NB4 (cell line): ENCODE measurements around the gene FIBCD1.

Experiments
- DNase-seq: peaks from one replicate; pipeline ENCODE4 v3.0.0; 2010; ENCODE audit warnings: low read depth
- H3K4me3 ChIP-seq: one replicate; pipeline ENCODE4 v1.5.1; 2011; ENCODE audit warnings: mild to moderate bottlenecking, low read depth, low read length, moderate library complexity
- CTCF ChIP-seq: IDR thresholded peaks from one replicate; pipeline ENCODE4 v1.5.1; 2012; ENCODE audit warnings: low read depth, low read length
- MAX ChIP-seq: IDR thresholded peaks from 2 replicates; pipeline ENCODE4 v1.6.1; 2011; ENCODE audit warnings: low read depth, low read length
- MYC ChIP-seq: IDR thresholded peaks from 2 replicates; pipeline ENCODE4 v1.6.1; 2011; ENCODE audit warnings: low read depth, low read length
- POLR2A ChIP-seq: IDR thresholded peaks from 2 replicates; pipeline ENCODE4 v1.6.1; 2011; ENCODE audit warnings: mild to moderate bottlenecking; ENCODE audit not compliant: insufficient read length; ENCODE audit errors: extremely low read depth

FIBCD1 gene

GRCh38 chr9:130940693-130941576 is 1.9 kb upstream of the FIBCD1 start:
- no peak overlapping the region for H3K4me3 ChIP-seq
- TF ChIP-seq MYC (no peak), CTCF (peak; percentile 87), MAX (no peak), POLR2A (no peak)
- peak; percentile 59 for DNase-seq

GRCh38 chr9:130940027-130940549 is 1.0 kb upstream of the FIBCD1 start:
- no peak for TF ChIP-seq MAX
- no peak for TF ChIP-seq CTCF
- no peak for TF ChIP-seq MYC
- no peak for TF ChIP-seq POLR2A
- no peak overlapping the region for H3K4me3 ChIP-seq
- DNase-seq = no peak

- DNase-seq = peak; percentile 55
- TF ChIP-seq POLR2A (no peak), CTCF (no peak), MAX (no peak), MYC (no peak)
- no peak overlapping the region for H3K4me3 ChIP-seq
Observed at GRCh38 chr9:130939405-130940026, 469 bp upstream of the FIBCD1 start.

GRCh38 chr9:130938184-130938651 is 829 bp downstream of the FIBCD1 start:
- H3K4me3 ChIP-seq = no peak overlapping the region
- DNase-seq = no peak
- no peak for TF ChIP-seq MAX
- no peak for TF ChIP-seq POLR2A
- no peak for TF ChIP-seq MYC
- TF ChIP-seq CTCF = no peak

- no peak overlapping the region for H3K4me3 ChIP-seq
- DNase-seq = no peak
- no peak for TF ChIP-seq POLR2A
- no peak for TF ChIP-seq MYC
- TF ChIP-seq MAX = no peak
- no peak for TF ChIP-seq CTCF
Observed at GRCh38 chr9:130937146-130938076, 1.6 kb downstream of the FIBCD1 start.
